Neural progenitor cell (in vitro differentiated cells): ENCODE results near the gene SYNJ2. TPM values are rescaled to one million over a fixed set of nuclear protein-coding genes. Genes with fewer than 3 reads are reported as not detected.

ENCODE experiments used
- DNase-seq: peaks from one replicate; pipeline ENCODE4 v3.0.0-alpha.2; 2016; ENCODE audit warnings: low spot score
- H2AFZ ChIP-seq: fragments of 200-600 bp; sonication (generic); replicated peaks from 2 replicates; pipeline ENCODE4 v1.6.1; 2016; ENCODE audit warnings: antibody characterized with exemption
- H3F3A ChIP-seq: fragments of 200-600 bp; sonication (generic); 2 replicates; pipeline ENCODE4 v1.6.1; 2016; ENCODE audit warnings: antibody characterized with exemption, low read depth
- H3K27ac ChIP-seq: fragments of 200-600 bp; sonication (generic); 2 replicates; pipeline ENCODE4 v1.5.1; 2016; ENCODE audit warnings: mild to moderate bottlenecking
- H3K27me3 ChIP-seq: fragments of 200-600 bp; sonication (generic); 2 replicates; pipeline ENCODE4 v1.6.1; 2016; ENCODE audit warnings: mild to moderate bottlenecking, moderate library complexity
- H3K36me3 ChIP-seq: fragments of 200-600 bp; sonication (generic); 2 replicates; pipeline ENCODE4 v1.5.1; 2016
- H3K4me1 ChIP-seq: fragments of 200-600 bp; sonication (generic); 2 replicates; pipeline ENCODE4 v1.6.1; 2016; ENCODE audit warnings: mixed run types
- H3K4me2 ChIP-seq: fragments of 200-600 bp; sonication (generic); 2 replicates; pipeline ENCODE4 v1.6.1; 2016
- H3K4me3 ChIP-seq: fragments of 200-600 bp; sonication (generic); 2 replicates; pipeline ENCODE4 v1.5.1; 2016
- H3K79me2 ChIP-seq: fragments of 200-600 bp; sonication (generic); 2 replicates; pipeline ENCODE4 v1.6.1; 2016; ENCODE audit warnings: low read depth
- H3K9ac ChIP-seq: fragments of 200-600 bp; sonication (generic); 2 replicates; pipeline ENCODE4 v1.6.1; 2016
- H3K9me3 ChIP-seq: fragments of 200-600 bp; sonication (generic); 2 replicates; pipeline ENCODE4 v1.5.1; 2016; ENCODE audit warnings: low read depth
- H4K20me1 ChIP-seq: fragments of 200-600 bp; sonication (generic); 2 replicates; pipeline ENCODE4 v1.6.1; 2016; ENCODE audit warnings: low read depth
- H3K27ac Mint-ChIP-seq: 3 replicates; pipeline ENCODE4 v1.8.0; 2021; ENCODE audit warnings: mixed read lengths
- H3K27me3 Mint-ChIP-seq: 2 replicates; pipeline ENCODE4 v1.8.0; 2022; ENCODE audit warnings: low read depth, mild to moderate bottlenecking, inconsistent platforms, moderate library complexity, mixed read lengths; ENCODE audit not compliant: insufficient read depth
- H3K36me3 Mint-ChIP-seq: 3 replicates; pipeline ENCODE4 v1.8.0; 2021; ENCODE audit warnings: mixed read lengths
- H3K4me1 Mint-ChIP-seq: 3 replicates; pipeline ENCODE4 v1.8.0; 2021; ENCODE audit warnings: mixed read lengths
- H3K4me3 Mint-ChIP-seq: 3 replicates; pipeline ENCODE4 v1.8.0; 2021; ENCODE audit warnings: mild to moderate bottlenecking, moderate library complexity, mixed read lengths
- H3K9me3 Mint-ChIP-seq: 3 replicates; pipeline ENCODE4 v1.8.0; 2020; ENCODE audit warnings: mixed read lengths
- EZH2 ChIP-seq: fragments of 200-600 bp; sonication (generic); IDR thresholded peaks from 2 replicates; pipeline ENCODE4 v1.6.1; 2017; ENCODE audit warnings: antibody characterized with exemption, mild to moderate bottlenecking, moderate library complexity
- EZH2phosphoT487 ChIP-seq: fragments of 200-600 bp; sonication (generic); IDR thresholded peaks from 2 replicates; pipeline ENCODE4 v1.6.1; 2017; ENCODE audit warnings: antibody characterized with exemption
- total RNA-seq: library from RNA; depleted of rRNA; stranded (reverse); fragments of >200 nt; gene quantifications from 2 replicates; pipeline ENCODE4 v1.2.3, GENCODE V29; 2015; ENCODE audit warnings: low replicate concordance
- TF ChIP-seq, protein P1 (sequence below): fragments of 200-600 bp; sonication (generic); IDR thresholded peaks from 2 replicates; pipeline ENCODE4 v1.5.1; 2017; ENCODE audit warnings: antibody characterized with exemption, mild to moderate bottlenecking

Gene SYNJ2
- total RNA-seq, 1 donor from 2014 or later: 4.8 TPM

DNA sequence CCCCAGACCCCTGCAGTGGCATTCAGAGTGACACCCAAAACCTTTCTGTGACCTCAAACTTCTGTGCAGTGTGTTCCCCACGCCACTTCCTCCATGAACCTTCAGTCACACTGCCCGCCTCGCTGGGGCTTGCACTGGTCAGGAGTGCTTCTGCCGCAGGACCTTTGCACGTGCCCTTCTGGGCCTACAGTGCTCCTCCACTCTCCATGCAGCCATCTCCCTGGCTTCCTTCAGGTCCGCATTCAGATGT, 27.1 kb downstream of the SYNJ2 start:
- H3K27me3 Mint-ChIP-seq: peaks cover 17% of the 10 kb centered on the region

DNA sequence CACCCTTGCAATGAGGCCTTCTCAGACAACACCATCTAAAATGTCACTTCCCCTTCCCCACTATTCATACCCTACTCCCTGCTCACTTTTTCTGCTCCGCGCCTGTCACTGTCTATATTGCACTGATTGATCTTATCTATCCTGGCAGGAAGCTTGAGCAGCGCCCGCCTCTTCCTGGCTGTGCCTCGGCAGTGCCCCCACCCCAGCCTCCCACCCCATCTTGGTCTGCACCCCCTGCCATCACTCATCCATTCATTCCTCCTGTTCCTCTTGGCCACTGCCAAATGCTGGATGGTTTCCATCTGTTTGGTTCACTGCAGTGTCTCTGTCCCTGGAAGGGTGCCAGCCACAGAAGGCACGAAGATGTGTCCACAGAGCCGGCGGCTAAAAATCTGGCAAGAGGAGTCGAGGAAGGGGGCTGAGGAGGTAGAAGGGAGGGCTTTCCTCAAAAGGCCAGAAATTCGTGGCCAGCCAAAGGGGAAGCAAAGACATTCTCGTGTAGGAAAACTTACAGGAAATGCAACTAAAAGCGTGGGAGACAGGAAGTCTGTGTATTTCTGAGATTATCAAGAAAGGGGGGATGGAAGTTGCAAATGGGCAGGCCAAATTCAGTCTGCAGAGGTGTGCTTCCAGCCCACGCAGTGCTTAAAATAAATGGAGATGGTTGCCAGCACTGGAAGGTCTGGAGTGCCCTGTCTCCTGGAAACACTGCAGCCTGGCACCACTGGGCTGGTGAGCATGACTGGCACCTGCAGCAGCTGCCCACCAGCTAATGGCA, 27.6 kb downstream of the SYNJ2 start:
- Histone ChIP-seq H3F3A (no peaks in the 10 kb centered on the region), H4K20me1 (no peaks in the 10 kb centered on the region), H3K27me3 (no peaks in the 10 kb centered on the region), H3K79me2 (no peaks in the 10 kb centered on the region), H3K4me3 (no peak overlapping the region), H3K27ac (no peak overlapping the region), H3K4me1 (no peaks in the 10 kb centered on the region), H3K4me2 (no peak overlapping the region), H2AFZ (no peak overlapping the region), H3K9me3 (no peaks in the 10 kb centered on the region), H3K36me3 (no peaks in the 10 kb centered on the region), H3K9ac (no peak overlapping the region)
- peaks cover 15% of the 10 kb centered on the region for H3K27me3 Mint-ChIP-seq
- H3K9me3 Mint-ChIP-seq: peaks cover 7% of the 10 kb centered on the region
- no peak overlapping the region for H3K27ac Mint-ChIP-seq
- H3K36me3 Mint-ChIP-seq: no peaks in the 10 kb centered on the region
- TF ChIP-seq, protein P1, sequence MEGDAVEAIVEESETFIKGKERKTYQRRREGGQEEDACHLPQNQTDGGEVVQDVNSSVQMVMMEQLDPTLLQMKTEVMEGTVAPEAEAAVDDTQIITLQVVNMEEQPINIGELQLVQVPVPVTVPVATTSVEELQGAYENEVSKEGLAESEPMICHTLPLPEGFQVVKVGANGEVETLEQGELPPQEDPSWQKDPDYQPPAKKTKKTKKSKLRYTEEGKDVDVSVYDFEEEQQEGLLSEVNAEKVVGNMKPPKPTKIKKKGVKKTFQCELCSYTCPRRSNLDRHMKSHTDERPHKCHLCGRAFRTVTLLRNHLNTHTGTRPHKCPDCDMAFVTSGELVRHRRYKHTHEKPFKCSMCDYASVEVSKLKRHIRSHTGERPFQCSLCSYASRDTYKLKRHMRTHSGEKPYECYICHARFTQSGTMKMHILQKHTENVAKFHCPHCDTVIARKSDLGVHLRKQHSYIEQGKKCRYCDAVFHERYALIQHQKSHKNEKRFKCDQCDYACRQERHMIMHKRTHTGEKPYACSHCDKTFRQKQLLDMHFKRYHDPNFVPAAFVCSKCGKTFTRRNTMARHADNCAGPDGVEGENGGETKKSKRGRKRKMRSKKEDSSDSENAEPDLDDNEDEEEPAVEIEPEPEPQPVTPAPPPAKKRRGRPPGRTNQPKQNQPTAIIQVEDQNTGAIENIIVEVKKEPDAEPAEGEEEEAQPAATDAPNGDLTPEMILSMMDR: no peak
- no peak for TF ChIP-seq EZH2phosphoT487
- no peak for TF ChIP-seq EZH2
- DNase-seq: no peak
- H3K4me1 Mint-ChIP-seq: peaks cover 17% of the 10 kb centered on the region
- no peak overlapping the region for H3K4me3 Mint-ChIP-seq

More for the DNA sequence above, 27.1 kb downstream of the SYNJ2 start:
- Histone ChIP-seq H3K79me2 (no peaks in the 10 kb centered on the region), H3K27me3 (no peaks in the 10 kb centered on the region), H3K9ac (no peak overlapping the region), H3K4me1 (no peaks in the 10 kb centered on the region), H3K4me2 (no peak overlapping the region), H2AFZ (no peak overlapping the region), H3K4me3 (no peak overlapping the region), H3K36me3 (no peaks in the 10 kb centered on the region), H3F3A (no peaks in the 10 kb centered on the region), H3K9me3 (no peaks in the 10 kb centered on the region), H3K27ac (no peak overlapping the region), H4K20me1 (no peaks in the 10 kb centered on the region)
- Mint-ChIP-seq H3K4me1 (peaks cover 22% of the 10 kb centered on the region), H3K4me3 (no peak overlapping the region), H3K9me3 (peaks cover 7% of the 10 kb centered on the region), H3K27ac (peak overlapping the region; percentile 34), H3K36me3 (no peaks in the 10 kb centered on the region)
- TF ChIP-seq, protein P1: no peak
- TF ChIP-seq EZH2 (no peak), EZH2phosphoT487 (no peak)
- DNase-seq: no peak

DNA sequence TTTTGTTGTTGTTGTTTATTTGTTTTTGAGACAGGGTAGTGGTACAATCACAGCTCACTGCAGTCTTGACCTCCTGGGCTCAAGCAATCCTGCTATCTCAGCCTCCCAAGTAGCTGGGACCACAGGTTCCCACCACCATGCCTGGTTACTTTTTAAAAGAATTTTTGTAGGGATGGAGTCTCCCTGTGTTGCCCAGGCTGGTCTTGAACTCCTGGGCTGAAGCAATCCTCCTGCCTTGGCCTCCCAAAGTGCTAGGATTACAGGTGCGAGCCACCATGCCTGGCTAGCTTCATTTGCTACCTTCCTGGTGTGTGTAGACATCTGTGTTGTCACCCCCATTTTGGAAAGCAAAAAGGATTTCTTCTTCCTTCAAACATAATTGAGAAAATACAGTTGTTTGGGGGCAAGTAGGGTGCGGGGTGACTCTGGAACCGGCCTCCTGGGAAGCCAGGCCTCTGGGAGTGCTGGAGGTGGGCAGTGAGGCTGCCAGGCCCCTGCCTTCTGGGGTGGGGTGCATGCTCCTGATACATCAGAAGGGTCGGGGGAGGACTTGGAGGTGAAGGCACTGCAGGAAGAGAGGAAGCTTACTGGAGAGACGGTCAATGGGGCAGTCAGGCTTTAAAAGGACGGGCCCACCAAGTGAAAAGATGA, 28.4 kb downstream of the SYNJ2 start:
- Histone ChIP-seq H3K9ac (no peak overlapping the region), H3K4me1 (no peaks in the 10 kb centered on the region), H3K4me2 (no peak overlapping the region), H3F3A (no peaks in the 10 kb centered on the region), H3K79me2 (no peaks in the 10 kb centered on the region), H2AFZ (no peak overlapping the region), H3K4me3 (no peak overlapping the region), H4K20me1 (no peaks in the 10 kb centered on the region), H3K36me3 (no peaks in the 10 kb centered on the region), H3K27ac (no peak overlapping the region), H3K9me3 (no peaks in the 10 kb centered on the region), H3K27me3 (no peaks in the 10 kb centered on the region)
- no peak overlapping the region for H3K27ac Mint-ChIP-seq
- DNase-seq: no peak
- peaks cover 17% of the 10 kb centered on the region for H3K27me3 Mint-ChIP-seq
- H3K4me3 Mint-ChIP-seq: no peak overlapping the region
- TF ChIP-seq EZH2phosphoT487: no peak
- no peak for TF ChIP-seq EZH2
- TF ChIP-seq, protein P1: no peak
- H3K4me1 Mint-ChIP-seq: peaks cover 11% of the 10 kb centered on the region
- peaks cover 7% of the 10 kb centered on the region for H3K9me3 Mint-ChIP-seq
- H3K36me3 Mint-ChIP-seq: no peaks in the 10 kb centered on the region
